Lung microvascular endothelial cell (primary cell): ENCODE data around the gene DNASE2. TPM values are rescaled to one million over a fixed set of nuclear protein-coding genes. Genes with fewer than 3 reads are reported as not detected.

Experiments used
- DNase-seq, 2 donors: peaks; one replicate each; pipeline versions ENCODE4 v3.0.0 to v3.0.0-alpha.2; 2010; ENCODE audit warnings: low read depth in 2 of 2
- total RNA-seq: library from RNA; depleted of rRNA; stranded (reverse); fragments of >200 nt; gene quantifications from 2 replicates; pipeline ENCODE4 v1.2.1, GENCODE V29; 2014

Gene DNASE2
- total RNA-seq, 1 donor from 2014 or later: 23.6 TPM

DNA sequence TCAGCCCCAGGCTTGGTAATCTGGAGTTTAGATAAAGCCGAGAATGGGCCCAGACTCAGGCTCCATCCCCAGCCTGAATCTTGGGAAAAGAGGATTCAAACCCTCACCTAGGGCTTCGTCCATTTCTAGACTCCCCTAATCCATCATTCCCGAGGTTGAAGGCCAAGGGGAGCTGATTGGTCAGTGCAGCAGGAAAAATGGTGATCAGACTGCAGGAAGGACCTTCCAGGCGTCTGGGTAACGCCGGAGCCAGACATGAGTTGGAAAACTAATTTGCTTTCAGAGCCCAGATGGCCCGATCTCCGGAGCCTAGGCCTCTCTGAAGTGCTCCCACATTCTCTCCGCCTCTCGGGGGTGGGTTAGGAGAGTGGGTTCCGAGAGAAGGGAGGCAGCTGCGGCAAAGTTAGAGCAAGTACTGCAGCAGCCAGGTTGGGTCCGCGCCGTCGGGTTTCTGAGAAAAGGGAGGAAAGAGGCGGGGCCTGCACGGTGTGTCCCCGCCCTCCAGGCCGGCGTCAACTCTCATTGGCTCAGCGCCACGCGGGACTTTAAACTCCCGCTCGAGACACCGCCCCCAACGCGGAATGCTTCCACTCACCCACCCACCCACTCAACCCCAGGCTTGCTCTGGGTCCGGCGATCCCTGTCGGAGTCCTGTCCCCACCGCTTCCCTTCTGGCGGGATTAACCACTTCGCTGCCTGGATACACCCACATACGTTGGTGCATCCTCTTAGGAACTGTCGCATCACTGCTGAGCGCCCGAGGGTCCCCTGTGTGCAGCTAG lies 46.1 kb downstream of the DNASE2 start:
- DNase-seq: peak in 1 of 2 donors; percentile 26

DNA sequence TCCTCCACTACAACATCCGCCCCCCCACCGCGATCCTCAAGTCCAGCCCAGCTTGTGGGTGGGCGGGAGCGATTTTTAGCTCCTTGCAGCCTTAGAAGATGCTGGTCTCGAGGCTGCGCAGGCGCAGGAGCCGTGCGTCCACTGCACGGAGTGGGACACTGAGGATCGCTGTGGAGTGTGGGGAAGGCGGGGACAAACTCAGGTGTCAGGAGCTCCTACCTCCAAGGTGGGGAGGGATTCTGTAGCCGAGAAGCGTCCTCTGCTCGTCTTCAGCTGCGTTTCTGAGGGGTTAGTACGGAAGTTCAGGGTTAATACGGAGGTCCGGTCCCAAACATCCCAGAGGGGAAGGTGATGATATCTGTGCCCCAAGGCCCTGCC lies 46.7 kb downstream of the DNASE2 start, which contains the start of gene RTBDN:
RTBDN (minus strand) TSS at position 14 of the 378 bp plus-strand sequence. CDS start 4,600 bp downstream, outside the sequence.
- no peak for DNase-seq

DNA sequence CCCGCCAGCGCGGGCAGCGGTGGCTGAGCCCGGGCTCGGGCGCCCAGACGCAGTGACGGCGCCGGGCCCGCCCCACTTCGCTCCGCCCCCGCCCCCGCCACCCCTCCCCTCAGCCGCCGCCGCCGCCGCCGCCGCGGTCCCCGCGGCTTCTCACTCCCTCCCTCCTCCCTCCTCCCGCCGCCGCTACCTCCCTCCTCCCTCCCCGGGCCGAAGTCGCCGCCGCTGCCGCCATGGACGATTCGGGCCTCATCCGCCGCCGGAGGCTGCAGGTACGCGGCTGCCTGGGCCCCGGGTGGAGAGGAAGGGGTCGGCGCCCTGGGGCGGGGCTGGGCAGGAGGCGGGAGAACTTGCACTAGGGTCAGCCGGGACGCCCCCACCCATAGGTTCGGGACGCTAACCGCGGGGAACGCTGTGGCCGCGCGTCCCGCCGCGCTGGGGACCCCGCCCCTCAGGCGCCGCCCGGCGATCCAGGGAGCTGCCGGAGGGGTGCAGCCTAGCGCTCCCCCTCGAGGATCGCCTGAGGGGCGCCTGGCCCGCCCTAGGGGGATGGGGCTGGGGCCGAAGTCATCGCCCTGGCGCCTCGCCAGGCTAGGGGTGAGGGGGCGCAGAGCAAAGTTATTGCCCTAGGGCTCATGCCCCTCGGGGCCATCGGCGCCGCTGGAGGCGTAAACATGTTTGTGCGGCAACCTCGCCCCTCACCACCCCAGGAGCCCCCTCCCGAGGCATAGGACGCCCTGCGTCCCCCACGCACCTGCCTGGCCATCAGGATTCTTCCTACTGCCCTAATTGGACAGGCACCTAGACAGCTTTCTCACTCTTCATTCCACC lies 47.3 kb downstream of the DNASE2 start:
- no peak for DNase-seq

DNA sequence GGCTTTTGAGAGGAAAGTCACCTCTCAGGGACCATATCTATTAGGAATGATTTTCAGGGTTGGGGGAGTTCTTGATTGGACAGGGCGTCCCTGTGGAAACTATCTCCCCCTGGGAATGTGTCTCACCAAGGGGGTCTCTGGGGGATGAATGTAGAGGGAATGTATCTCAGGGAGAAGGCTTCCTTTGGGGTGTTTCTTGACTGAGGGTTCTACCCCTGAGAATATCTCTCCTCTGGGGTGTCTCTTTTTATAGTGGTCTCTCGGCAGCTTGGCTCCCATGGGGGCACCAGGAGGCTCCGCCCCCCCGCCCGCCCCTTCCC lies 47.9 kb downstream of the DNASE2 start:
- no peak for DNase-seq

DNA sequence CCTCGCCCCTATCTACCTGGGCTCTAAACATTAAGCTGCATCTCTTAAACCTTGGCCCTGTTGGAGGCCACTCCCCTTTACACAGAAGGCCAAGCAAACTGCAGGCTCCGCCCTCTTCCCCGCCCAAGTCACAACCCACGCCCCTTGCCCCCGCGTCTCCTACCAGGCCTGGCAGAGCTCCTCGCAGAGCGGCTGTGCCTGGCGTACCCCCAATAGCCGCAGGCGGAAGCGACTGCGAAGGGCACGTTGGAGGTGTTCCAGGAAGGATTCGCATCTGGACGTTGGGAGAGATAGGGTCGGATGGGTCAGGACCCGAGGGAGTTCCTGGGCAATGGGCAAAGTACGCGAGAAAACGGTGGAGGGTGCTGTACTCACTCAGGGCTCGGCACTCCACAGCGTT lies 52.8 kb downstream of the DNASE2 start:
- DNase-seq: no peak

DNA sequence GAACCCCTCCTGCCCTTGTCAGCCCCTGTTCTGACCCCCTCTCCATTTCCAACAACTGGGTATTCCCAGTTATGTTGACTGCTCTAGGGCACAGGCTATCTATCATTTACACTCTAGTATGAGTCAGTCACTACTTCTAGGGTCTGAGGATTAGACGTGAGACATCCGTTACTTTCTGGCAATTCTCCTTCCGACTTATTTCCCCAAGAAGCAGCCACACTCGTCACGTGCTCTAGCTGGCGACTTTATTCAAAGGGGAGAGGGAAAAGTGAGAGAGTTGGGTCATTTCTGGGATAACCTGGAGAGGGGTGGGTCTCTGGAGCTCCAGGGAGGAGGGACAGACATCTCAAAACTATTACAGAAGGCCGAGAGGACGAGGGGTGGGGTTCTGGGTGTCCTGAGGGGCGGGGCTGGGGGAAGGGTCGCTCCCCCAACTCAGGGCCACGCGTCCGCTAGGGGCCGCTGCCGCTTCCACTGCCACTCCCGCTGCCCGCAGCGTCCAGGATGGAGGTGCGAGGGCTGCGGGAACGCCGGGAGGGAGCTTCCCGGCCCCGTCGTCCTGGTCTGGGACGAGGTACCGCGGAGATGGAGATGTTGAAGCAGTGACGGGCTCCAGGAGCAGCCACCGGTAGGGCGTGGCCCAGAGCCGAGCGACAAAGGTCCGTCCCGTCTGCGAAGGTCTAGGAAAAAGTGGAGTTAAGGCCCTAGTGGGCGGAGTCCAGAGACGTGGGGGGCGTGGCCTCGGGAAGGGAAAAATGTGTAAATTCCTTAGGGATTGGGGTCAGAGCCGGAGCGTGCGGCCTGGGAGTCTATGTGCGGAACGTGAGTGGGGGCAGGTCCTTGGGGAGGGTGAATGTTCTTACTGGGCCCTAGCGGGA lies 55.8 kb downstream of the DNASE2 start:
- peak in 1 of 2 donors; percentile 33 for DNase-seq

Other genes with a start within 250 kb of the DNASE2 start
- gene MAN2B1, start 214.7 kb downstream of the DNASE2 start, total RNA-seq: 37.0 and 77.2 TPM in 2 replicates
- 6.3 and 9.1 TPM in 2 replicates for gene WDR83, start 214.6 kb downstream of the DNASE2 start, total RNA-seq
- gene DHPS, start 199.6 kb downstream of the DNASE2 start, total RNA-seq: 40.8 and 41.1 TPM in 2 replicates
- gene GNG14, start 193.5 kb downstream of the DNASE2 start, total RNA-seq: not detected in 2 replicates
- gene FBXW9, start 184.8 kb downstream of the DNASE2 start, total RNA-seq: 3.8 and 5.2 TPM in 2 replicates
- 14.4 and 19.4 TPM in 2 replicates for gene TNPO2, start 157.5 kb downstream of the DNASE2 start, total RNA-seq
- gene TRIR, start 146.8 kb downstream of the DNASE2 start, total RNA-seq: 124 and 182 TPM in 2 replicates
- 67.8 and 73.8 TPM in 2 replicates for gene GET3, start 144.0 kb downstream of the DNASE2 start, total RNA-seq
- not detected in 2 replicates for gene BEST2, start 129.7 kb downstream of the DNASE2 start, total RNA-seq
- 5.4 and 9.3 TPM in 2 replicates for gene HOOK2, start 105.9 kb downstream of the DNASE2 start, total RNA-seq
- gene JUNB, start 90.0 kb downstream of the DNASE2 start, total RNA-seq: 59.3 and 124 TPM in 2 replicates
- gene PRDX2, start 79.6 kb downstream of the DNASE2 start, total RNA-seq: 185 and 189 TPM in 2 replicates
- gene THSD8, start 79.4 kb downstream of the DNASE2 start, total RNA-seq: 0.20 TPM in 1 of 2 replicates, not detected in the other
- 7.1 and 9.8 TPM in 2 replicates for gene RNASEH2A, start 74.9 kb downstream of the DNASE2 start, total RNA-seq
- gene RTBDN, start 46.9 kb downstream of the DNASE2 start, total RNA-seq: not detected in 2 replicates
- 0.44 and 0.60 TPM in 2 replicates for gene MAST1, start 42.9 kb downstream of the DNASE2 start, total RNA-seq
- gene KLF1, start 5.8 kb upstream of the DNASE2 start, total RNA-seq: not detected in 2 replicates
- gene GCDH, start 9.7 kb upstream of the DNASE2 start, total RNA-seq: 13.7 and 17.3 TPM in 2 replicates
- gene SYCE2, start 37.8 kb upstream of the DNASE2 start, total RNA-seq: under 0.01 and 0.20 TPM in 2 replicates
- 40.8 and 53.6 TPM in 2 replicates for gene FARSA, start 52.3 kb upstream of the DNASE2 start, total RNA-seq
- gene CALR, start 57.2 kb upstream of the DNASE2 start, total RNA-seq: 1,060 and 1,340 TPM in 2 replicates
- gene RAD23A, start 64.4 kb upstream of the DNASE2 start, total RNA-seq: 36.8 and 60.5 TPM in 2 replicates
- gene GADD45GIP1, start 75.8 kb upstream of the DNASE2 start, total RNA-seq: 18.5 and 21.1 TPM in 2 replicates
- gene DAND5, start 88.1 kb upstream of the DNASE2 start, total RNA-seq: under 0.01 and 0.22 TPM in 2 replicates
- 8.9 and 10.5 TPM in 2 replicates for gene NFIX, start 114.0 kb upstream of the DNASE2 start, total RNA-seq
- 17.3 and 28.8 TPM in 2 replicates for gene LYL1, start 221.4 kb upstream of the DNASE2 start, total RNA-seq
- 17.4 and 26.6 TPM in 2 replicates for gene TRMT1, start 235.3 kb upstream of the DNASE2 start, total RNA-seq
- 32.7 and 34.1 TPM in 2 replicates for gene NACC1, start 236.8 kb upstream of the DNASE2 start, total RNA-seq